Fibroblast of skin of left quadriceps (primary cell): Measurements from ENCODE around the gene IHH.
A peak's percentile ranks its signal among the peaks of the same experiment; 100 is the strongest.

Experiments used
- DNase-seq, 2 experiments: peaks; one replicate each; pipeline ENCODE4 v3.0.0-alpha.2; 2013; ENCODE audit warnings: low read depth in 2 of 2

Gene IHH

GRCh38 chr2:219060821-219061791 lies at the start of gene IHH:
TSS of gene IHH (minus strand) at chr2:219060921. CDS start at chr2:219060467, 454 bp downstream.
- DNase-seq: no peak

DNA sequence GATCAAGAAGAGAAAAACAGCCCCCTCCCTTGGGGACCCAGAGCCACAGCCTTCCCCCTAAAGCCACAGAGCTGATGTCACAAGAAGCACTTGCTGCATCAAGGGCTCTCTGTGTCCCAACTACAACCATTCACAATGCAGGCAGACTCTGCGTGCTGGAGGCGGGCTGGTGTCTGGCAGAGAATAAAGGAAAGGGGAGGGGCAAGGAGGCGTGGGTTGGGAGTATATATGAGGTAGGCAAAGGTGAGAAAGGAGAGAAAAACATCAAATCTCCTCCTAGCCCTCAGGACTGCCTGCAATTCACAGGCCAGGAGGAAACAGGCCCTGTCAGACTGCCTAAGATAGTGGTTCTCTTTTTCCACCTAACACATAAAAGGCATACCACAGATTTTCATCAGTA lies 48.8 kb upstream of the IHH start:
- no peak for DNase-seq

- DNase-seq: no peak
Measured at GRCh38 chr2:219107758-219108157, 47.0 kb upstream of the IHH start.

DNA sequence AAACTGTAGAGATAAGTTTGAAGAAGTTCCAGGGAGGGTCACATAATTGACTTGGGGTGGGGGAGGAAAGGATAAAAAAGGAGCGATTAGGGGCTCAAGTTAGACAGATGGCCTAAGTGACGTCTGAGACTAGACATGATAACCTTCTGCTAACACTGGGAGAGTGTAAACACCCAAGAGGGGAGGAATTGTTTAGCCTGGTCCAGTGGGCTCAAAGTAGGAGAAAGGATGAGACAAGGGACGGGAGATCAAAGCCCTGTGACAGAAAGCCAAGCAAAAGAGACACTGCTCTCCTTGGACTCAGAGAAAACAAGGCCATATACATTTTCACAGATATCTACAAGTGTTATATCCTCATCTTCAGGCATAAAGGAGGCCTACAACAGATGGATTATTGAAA lies 45.5 kb upstream of the IHH start:
- no peak for DNase-seq

GRCh38 chr2:219104107-219105035 lies 43.6 kb upstream of the IHH start:
- peak; percentile 10 to 15 for DNase-seq

GRCh38 chr2:219099329-219099728 lies 38.6 kb upstream of the IHH start:
- no peak for DNase-seq

- no peak for DNase-seq
Measured at GRCh38 chr2:219095406-219095935, 34.8 kb upstream of the IHH start.

- no peak for DNase-seq
Measured at GRCh38 chr2:219094171-219094570, 33.5 kb upstream of the IHH start.

DNA sequence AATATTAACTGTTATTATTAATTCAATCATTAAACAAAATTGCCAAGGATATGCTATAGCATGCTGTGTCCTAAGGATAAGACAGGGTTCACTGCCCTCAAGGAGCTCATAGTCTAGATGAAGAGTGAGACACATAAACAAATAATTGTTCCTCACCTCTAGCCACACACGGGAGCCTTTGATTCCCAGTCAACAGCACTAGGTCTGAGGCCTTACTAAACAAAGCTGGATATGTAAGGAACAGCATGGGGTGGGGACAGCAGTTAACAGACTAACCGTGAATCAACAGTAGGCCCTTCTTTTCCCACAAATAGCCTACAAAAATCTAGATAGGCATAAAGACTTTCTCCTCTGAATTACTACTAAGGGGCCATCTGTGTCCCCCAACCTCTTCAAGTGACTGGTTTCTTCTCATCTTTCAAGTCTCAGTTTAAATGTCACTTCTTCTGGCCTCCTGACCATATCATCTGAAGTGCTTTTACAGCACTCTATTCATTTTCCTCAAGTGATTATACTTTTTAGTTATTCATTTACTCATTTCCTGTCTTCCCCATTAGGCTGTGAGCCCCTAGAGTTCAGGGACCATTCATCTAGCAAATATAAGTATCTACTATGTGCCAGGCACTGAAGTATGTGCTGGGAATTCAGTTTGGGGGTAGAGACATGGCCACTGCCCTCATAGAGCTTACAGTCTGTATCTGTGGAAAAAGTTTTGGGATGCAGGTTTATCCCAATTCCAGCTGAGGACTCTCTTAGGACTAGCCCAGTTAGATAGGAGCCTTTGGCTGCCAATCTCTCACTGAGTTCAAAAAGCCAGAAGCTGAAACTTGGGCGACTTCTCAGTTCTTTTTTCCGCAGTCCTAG lies 29.9 kb upstream of the IHH start:
- DNase-seq: no peak

DNA sequence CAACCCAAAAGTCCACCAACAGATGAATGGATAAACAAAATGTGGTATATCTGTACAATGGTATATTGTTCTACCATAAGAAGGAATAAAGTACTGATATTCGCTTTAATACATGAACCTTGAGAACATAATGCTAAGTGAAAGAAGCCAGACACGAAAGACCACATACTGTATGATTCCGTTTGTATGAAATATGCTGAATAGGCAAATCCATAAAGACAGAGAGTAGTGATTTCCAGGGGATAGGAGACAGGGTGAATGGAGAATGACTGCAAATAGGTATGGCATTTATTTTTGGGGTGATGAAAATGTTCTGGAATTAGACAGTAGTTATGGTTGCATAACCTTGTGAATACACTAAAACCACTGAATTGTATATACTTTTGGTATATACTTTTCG lies 28.6 kb upstream of the IHH start:
- no peak for DNase-seq

- DNase-seq: no peak
Measured at GRCh38 chr2:219087848-219088247, 27.1 kb upstream of the IHH start.

DNA sequence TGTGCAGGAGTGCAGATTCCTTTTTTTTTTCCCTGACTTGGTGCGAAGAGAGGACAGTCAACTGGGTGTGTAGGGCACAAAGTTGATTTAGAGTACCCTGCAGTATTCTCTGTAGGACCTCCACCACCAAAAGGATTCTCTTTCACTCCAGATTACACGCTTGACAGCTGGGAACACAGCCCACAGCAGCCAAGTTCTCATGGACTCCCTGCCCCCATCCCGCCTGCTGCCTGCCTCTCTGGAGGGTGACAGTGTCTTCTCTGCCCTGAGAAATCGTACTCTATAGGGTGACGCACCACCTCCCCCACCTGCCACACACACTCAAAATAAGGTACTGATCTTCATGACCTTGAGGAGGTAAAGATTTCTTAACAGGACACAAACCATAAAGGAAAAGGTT lies 26.6 kb upstream of the IHH start:
- DNase-seq: no peak

DNA sequence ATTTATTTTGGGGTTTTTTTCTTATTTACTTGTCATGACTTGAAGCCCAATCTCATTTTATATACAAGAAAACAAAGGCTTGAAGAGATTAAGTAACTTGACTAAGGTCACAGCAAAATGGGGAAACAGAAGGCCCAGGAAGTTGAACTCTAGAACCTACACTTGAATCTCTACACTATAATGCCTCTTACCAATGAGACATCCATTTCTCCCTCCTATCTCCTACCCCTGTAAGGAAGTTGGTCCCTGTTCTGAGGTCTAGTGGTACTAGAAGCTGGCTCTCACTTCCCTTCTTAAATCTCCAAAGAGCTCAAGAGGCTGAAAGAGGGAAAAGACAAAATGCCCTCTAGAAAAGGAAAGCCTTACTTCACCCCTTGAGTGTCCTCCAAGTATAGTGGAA lies 25.5 kb upstream of the IHH start:
- no peak for DNase-seq

DNA sequence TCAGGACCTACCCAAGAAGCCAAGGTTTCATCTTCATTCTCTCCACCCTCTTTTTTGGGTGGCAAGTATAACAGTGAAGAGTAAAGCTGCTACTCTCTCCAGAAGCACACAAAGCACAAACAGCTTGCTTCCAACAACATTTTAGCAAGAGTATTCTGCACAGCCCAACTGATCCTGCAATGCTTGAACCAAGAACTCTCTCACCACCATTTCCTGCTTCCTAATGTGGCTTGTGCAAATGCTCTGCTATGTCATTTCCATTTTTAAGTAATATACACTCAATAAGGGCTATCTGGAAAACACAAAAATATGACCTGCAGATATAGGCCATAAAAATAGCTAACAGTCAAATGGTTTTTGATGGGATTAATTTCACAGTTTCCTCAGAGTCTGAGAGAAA lies 24.1 kb upstream of the IHH start:
- DNase-seq: no peak

DNA sequence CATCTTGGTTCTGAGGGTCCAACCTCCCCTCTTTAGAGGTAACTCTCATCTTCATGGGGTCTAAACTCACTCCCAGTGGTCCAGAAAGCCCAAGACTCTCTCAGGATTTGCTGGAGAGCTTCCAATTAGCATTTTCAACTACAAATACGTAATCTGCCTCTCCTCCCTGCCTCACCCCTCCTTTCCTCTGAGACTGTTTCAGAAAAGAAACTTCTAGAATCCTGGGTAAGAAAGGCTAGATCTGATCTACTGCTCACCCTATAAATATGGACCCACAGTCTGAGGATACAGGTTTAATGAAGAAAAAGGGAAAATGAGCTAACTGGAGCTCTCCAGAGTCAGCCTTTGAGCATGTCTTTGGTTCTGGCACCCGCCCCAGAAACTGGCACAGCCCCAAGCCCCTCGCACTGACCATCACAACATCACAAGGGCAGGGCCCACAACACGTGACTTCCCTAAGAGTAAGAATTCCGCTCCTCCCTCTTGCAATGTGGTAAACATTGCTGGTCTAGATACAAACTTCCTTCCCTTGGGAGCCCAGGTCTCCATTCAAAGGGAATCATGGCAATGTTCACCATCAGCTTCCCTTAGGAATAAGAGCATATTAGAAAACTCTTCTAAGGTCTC lies 21.7 kb upstream of the IHH start:
- DNase-seq: no peak

DNA sequence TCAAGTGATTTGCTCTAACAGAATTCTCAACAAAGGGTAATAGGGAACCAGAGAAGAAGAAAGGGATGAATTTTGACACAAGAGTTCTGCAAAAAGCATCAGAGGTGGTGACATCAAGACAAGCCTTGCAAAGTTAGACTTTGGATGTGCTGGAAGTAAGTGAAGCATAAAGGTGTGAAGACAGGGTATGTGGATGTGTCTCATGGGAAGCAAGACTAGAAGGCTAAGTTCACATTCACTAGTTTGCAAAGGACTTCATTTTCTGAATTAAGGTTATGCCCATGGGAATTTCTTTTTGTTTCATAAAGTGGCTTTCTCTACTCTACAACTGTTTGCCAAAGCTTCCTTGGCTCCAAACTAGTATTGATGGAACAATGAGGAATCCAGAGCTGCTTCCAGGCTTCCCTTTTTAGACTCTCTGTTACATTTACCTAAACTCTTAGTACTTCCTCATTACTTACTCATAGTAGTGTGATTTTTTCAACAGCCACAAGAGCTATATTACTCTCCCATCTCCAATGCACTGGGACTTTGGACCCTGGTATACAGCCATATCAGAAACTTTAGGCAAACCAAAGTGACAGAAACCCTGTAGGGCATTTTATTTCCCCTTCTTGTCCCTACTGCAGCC lies 21.1 kb upstream of the IHH start:
- no peak for DNase-seq

GRCh38 chr2:219081096-219081495 lies 20.4 kb upstream of the IHH start:
- no peak for DNase-seq

DNA sequence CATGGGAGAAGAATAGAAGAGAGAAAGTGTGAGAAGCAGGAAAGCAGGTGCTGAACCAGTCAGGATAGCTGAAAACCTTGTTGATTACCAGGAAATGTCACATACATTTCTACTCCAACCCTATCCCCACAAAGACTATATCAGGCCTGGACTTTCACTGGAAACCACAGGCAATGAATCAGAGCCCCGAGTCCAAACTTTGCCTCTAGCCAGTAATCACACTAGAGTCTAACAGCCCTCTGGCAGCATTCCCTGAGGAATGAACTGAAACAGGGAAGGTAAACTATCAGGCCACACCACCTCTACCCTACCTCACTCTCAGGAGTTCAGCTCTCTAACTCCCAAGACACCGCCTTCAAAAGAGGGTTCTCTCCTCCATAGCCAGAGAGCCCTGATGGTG lies 18.7 kb upstream of the IHH start:
- no peak for DNase-seq

DNA sequence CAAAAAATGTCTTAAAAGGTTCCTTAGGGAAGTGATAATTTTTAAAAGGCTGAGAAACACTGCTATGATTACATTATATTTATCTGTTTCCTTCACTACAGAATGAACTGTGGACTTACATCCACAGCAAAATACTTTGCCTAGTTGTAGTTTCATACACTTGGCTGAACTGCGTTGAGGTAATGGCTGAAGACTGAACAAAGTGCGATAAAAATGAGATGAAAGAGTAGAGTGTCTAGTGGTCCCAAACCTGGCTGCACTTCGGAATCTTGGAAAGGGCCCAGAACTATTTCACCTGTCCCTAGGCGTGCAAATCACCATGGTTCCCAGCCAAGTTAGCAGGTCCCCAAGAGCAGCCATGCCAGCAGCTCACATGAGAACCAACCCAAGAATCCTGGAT lies 18.2 kb upstream of the IHH start:
- DNase-seq: no peak

- DNase-seq: no peak
Measured at GRCh38 chr2:219078126-219078525, 17.4 kb upstream of the IHH start.
